HFF-Myc (cell line): Measurements from ENCODE around the gene SF3B5.
"Not testable (repeated sequence)": the region's sequence is repeated elsewhere in the genome, so short reads cannot be mapped to it uniquely, and the experiment has no call there.

Experiments
- DNase-seq: peaks from one replicate; pipeline ENCODE4 v3.0.0-alpha.2; 2011; ENCODE audit warnings: low read depth; ENCODE audit errors: extremely low read depth
- H3K4me3 ChIP-seq: replicated peaks from 2 replicates; pipeline ENCODE4 v1.5.1; 2011; ENCODE audit warnings: low read depth, mild to moderate bottlenecking, control low read depth, low read length
- CTCF ChIP-seq: IDR thresholded peaks from 2 replicates; pipeline ENCODE4 v1.5.1; 2012; ENCODE audit warnings: mild to moderate bottlenecking, low read depth, low read length, control low read depth; ENCODE audit errors: missing control alignments

The SF3B5 gene

DNA sequence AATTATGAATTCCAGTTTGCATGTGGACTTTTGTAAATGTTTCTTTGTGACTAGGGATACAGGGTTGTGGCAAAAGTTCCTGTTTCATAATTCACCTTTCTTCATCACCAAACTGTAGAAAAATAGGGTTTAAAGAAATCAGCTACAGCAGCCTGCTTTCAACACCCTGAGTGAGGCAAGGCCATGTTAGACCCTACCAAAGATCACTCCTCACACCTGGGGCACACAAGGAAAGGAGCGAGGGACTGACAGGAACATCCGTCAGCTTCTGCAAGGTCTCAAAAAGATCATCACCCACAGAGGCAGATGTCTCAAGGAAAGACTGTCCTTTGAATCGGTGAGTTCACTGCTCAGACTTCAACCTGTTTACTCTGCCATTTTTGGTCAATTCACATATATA, 44.4 kb upstream of the SF3B5 start:
- H3K4me3 ChIP-seq: no peak overlapping the region
- DNase-seq: no peak
- no peak for TF ChIP-seq CTCF

DNA sequence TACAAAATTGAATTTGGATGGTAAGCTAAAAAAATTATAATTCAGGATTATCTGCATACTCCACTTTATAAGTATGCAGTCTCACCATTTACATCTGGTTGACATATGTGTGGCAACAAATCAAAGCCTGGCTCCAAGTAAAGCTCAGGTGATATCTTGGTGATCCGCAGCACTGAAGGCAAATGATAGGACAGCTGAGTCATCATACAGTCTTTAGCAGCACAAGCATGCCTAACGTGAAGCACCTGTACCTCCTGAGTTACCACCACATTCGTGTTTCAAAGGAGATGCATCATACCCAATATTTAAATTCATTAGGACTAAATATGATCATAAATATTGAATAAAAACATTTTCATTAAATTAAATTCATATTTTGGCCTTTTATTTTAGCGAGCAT, 43.2 kb upstream of the SF3B5 start:
- no peak for TF ChIP-seq CTCF
- DNase-seq: no peak
- no peak overlapping the region for H3K4me3 ChIP-seq

DNA sequence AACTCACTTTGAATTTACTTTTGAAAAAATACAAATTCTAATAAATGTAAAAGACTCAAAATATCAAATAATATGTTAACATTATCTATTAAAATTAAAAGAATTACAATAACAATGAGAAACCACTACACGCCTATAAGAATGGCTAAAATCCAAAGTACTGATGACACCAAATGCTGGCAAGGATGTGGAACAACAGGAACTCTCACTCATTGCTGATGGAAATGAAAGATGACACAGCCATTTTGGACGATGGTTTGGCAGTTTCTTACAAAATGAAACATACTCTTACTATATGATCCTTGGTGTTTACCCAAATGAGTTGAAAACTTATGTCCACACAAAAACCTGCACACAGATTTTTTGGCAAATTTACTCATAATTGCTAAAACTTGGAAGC, 39.4 kb upstream of the SF3B5 start:
- no peak for TF ChIP-seq CTCF
- DNase-seq: no peak

DNA sequence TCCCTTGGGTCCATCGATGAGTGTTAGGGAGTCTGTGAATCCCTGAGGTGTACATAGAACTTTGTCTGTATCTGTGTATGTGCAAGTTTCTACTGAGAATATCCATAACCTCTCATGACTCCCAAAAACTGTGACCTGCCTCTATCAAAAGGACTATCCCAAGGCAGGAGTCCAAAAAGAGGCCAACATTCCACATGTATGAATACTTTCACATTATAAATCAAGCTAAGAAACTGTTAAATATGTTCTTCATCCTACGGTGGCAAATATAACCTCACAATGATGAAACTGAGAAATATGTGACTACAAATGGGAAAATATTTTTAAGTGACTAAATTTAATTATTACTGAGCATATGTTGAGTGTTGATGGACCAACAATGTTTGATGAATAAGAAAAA, 38.8 kb upstream of the SF3B5 start:
- H3K4me3 ChIP-seq: no peak overlapping the region
- DNase-seq: no peak
- no peak for TF ChIP-seq CTCF

More for the DNA sequence above, 39.4 kb upstream of the SF3B5 start:
- no peak overlapping the region for H3K4me3 ChIP-seq

DNA sequence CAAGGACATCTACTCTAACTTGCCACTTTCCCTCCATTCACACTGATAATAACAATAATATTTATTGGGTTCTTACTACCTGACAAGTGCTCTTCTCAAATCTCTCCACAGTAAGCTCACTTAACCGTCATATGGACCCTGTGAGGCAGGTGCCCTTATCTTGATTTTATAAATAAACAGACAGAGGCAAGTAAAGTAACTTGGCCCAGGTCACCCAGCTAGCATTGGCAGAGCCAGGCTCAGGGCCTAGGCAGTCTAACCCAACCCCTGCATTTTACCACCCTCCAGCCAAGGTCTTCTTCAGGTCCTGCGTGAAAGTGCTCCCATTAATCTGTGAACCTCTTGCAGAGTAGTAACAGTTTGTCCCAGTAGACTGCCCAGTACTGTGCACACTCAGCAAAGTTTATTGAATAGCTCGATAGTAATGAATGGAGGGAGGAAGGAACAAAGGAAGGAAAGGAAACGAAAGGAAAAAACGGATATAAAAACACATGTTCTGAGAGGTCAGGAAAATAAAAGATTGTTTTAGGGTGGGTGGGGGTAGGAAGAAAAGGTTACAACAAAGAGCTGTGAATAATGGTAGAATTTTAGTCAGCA, 38.0 kb upstream of the SF3B5 start:
- no peak for TF ChIP-seq CTCF
- H3K4me3 ChIP-seq: no peak overlapping the region
- DNase-seq: no peak

GRCh38 chr6:144132167-144132690, 36.9 kb upstream of the SF3B5 start:
- not testable (repeated sequence) for H3K4me3 ChIP-seq, DNase-seq

GRCh38 chr6:144131248-144131709, 35.9 kb upstream of the SF3B5 start:
- H3K4me3 ChIP-seq: no peak overlapping the region
- no peak for TF ChIP-seq CTCF
- DNase-seq: no peak
